ENCODE data around the gene CHGA. TPM values are rescaled to one million over a fixed set of nuclear protein-coding genes. Genes with fewer than 3 reads are reported as not detected.

The CHGA gene
- total RNA-seq, 1 donor from 2014 or later, result 663 TPM

- H3K36me3 Mint-ChIP-seq (ENCODE audit: unreplicated experiment), result peaks cover 3% of the 10 kb centered on the region
Measured at GRCh38 chr14:92880851-92881250, 42.1 kb upstream of the CHGA start.

GRCh38 chr14:92883066-92883465 is 39.9 kb upstream of the CHGA start:
- peaks cover 8% of the 10 kb centered on the region for H3K9me3 Mint-ChIP-seq (ENCODE audit: unreplicated experiment)
- H3K4me1 Mint-ChIP-seq (ENCODE audit: low read depth, unreplicated experiment), result peaks cover 21% of the 10 kb centered on the region
- H3K36me3 Mint-ChIP-seq (ENCODE audit: unreplicated experiment), result peaks cover 14% of the 10 kb centered on the region
- H3K4me3 Mint-ChIP-seq (ENCODE audit: unreplicated experiment), result no peak overlapping the region
- TF ChIP-seq CTCF (IDR thresholded peaks at IDR 0.05; ENCODE audit: partially characterized antibody, unreplicated experiment), result no peak
- H3K27ac Mint-ChIP-seq (ENCODE audit: unreplicated experiment), result no peak overlapping the region
- no peak for DNase-seq
- peaks cover 8% of the 10 kb centered on the region for H3K27me3 Mint-ChIP-seq (ENCODE audit: unreplicated experiment)

More at GRCh38 chr14:92880851-92881250, 42.1 kb upstream of the CHGA start:
- no peak overlapping the region for H3K27ac Mint-ChIP-seq (ENCODE audit: unreplicated experiment)
- H3K9me3 Mint-ChIP-seq (ENCODE audit: unreplicated experiment), result peaks cover 4% of the 10 kb centered on the region
- DNase-seq, result no peak
- H3K4me1 Mint-ChIP-seq (ENCODE audit: low read depth, unreplicated experiment), result peaks cover 24% of the 10 kb centered on the region
- peak overlapping the region; percentile 5 for H3K4me3 Mint-ChIP-seq (ENCODE audit: unreplicated experiment)
- no peak for TF ChIP-seq CTCF (IDR thresholded peaks at IDR 0.05; ENCODE audit: partially characterized antibody, unreplicated experiment)
- peaks cover 5% of the 10 kb centered on the region for H3K27me3 Mint-ChIP-seq (ENCODE audit: unreplicated experiment)

- peaks cover 25% of the 10 kb centered on the region for H3K4me1 Mint-ChIP-seq (ENCODE audit: low read depth, unreplicated experiment)
- no peak overlapping the region for H3K4me3 Mint-ChIP-seq (ENCODE audit: unreplicated experiment)
- peaks cover 8% of the 10 kb centered on the region for H3K27me3 Mint-ChIP-seq (ENCODE audit: unreplicated experiment)
- DNase-seq, result no peak
- H3K9me3 Mint-ChIP-seq (ENCODE audit: unreplicated experiment), result peaks cover 17% of the 10 kb centered on the region
- TF ChIP-seq CTCF (IDR thresholded peaks at IDR 0.05; ENCODE audit: partially characterized antibody, unreplicated experiment), result no peak
- H3K27ac Mint-ChIP-seq (ENCODE audit: unreplicated experiment), result no peak overlapping the region
- peaks cover 23% of the 10 kb centered on the region for H3K36me3 Mint-ChIP-seq (ENCODE audit: unreplicated experiment)
Measured at GRCh38 chr14:92884410-92884809, 38.5 kb upstream of the CHGA start.

DNA sequence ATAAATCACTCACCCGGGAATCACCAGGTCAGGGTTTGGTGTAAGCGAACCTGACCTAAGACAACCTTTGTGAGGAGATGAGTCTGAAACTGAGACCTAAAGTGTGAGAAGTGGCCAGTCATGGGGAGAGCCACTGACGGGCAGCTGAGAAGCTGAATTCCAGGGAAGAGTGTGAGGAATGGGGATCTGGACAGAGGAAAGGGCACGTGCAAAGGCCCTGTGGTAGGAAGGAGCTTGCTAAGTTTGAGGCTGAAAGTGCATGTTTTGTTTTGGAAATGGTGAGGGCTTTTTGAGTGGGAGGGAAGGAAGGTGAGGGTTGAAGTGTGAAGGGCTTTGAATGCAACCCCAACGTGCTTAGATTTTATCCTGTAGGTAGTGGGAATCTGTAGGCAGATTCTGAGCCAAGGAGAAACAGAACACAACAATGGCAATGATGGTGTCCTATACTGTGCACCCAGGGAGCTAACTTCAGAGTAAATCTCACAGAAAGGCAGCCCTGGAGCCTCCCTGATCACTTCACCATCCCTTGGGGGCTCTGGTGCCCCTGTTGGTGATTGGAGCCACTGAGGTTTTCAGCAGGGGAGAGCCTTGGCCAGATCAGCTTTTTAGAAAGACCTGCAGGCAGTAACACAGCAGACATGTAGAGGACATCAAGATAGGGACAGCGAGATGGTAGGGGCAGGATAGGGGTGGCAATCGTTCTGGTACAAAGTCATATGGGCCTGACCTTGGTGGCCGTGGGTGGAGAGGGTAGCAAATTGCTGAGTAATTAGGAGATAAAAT is 37.5 kb upstream of the CHGA start:
- Mint-ChIP-seq H3K27me3 (ENCODE audit: unreplicated experiment) (peaks cover 8% of the 10 kb centered on the region), H3K9me3 (ENCODE audit: unreplicated experiment) (peaks cover 20% of the 10 kb centered on the region), H3K36me3 (ENCODE audit: unreplicated experiment) (peaks cover 27% of the 10 kb centered on the region), H3K4me1 (ENCODE audit: low read depth, unreplicated experiment) (peaks cover 23% of the 10 kb centered on the region), H3K4me3 (ENCODE audit: unreplicated experiment) (no peak overlapping the region), H3K27ac (ENCODE audit: unreplicated experiment) (peak overlapping the region; percentile 31)
- DNase-seq, result no peak
- TF ChIP-seq CTCF (IDR thresholded peaks at IDR 0.05; ENCODE audit: partially characterized antibody, unreplicated experiment), result no peak

GRCh38 chr14:92886337-92886736 is 36.6 kb upstream of the CHGA start:
- Mint-ChIP-seq H3K27me3 (ENCODE audit: unreplicated experiment) (peaks cover 8% of the 10 kb centered on the region), H3K27ac (ENCODE audit: unreplicated experiment) (peak overlapping the region; percentile 74), H3K4me3 (ENCODE audit: unreplicated experiment) (no peak overlapping the region), H3K36me3 (ENCODE audit: unreplicated experiment) (peaks cover 32% of the 10 kb centered on the region), H3K4me1 (ENCODE audit: low read depth, unreplicated experiment) (peaks cover 19% of the 10 kb centered on the region), H3K9me3 (ENCODE audit: unreplicated experiment) (peaks cover 20% of the 10 kb centered on the region)
- no peak for TF ChIP-seq CTCF (IDR thresholded peaks at IDR 0.05; ENCODE audit: partially characterized antibody, unreplicated experiment)
- DNase-seq, result peak; percentile 55
